ENCODE results near the gene NXNL1.

DNA sequence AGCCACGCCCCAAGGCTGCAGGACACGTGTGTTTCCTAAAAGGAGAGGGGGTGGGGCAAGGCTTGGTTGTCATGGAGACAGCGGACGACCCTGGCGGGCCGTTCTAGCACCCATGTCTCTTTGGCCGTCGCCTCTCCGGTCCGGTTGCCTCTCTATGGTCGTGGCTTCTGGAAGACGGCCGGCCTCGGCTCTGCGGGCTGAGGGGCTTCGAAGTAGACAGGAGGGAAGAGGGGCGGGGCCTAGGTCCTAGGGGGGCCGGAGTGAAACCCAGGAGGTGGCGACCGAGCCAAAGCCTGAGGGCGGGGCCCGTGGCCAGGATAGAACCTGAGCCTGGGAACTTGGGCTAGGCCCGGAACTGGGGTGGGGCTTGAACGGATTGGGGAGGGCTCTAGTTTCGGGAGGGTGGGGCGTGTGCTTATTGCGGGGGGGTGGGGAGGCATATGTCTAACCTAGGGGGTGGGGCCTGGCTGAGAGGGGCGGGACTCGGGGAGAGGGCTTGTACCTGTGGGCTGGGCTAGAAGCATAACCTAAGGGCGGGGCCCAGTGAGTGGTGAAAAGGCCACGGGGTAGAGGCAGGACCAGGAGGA, 8.8 kb upstream of the NXNL1 start:
- TF ChIP-seq, protein P1, sequence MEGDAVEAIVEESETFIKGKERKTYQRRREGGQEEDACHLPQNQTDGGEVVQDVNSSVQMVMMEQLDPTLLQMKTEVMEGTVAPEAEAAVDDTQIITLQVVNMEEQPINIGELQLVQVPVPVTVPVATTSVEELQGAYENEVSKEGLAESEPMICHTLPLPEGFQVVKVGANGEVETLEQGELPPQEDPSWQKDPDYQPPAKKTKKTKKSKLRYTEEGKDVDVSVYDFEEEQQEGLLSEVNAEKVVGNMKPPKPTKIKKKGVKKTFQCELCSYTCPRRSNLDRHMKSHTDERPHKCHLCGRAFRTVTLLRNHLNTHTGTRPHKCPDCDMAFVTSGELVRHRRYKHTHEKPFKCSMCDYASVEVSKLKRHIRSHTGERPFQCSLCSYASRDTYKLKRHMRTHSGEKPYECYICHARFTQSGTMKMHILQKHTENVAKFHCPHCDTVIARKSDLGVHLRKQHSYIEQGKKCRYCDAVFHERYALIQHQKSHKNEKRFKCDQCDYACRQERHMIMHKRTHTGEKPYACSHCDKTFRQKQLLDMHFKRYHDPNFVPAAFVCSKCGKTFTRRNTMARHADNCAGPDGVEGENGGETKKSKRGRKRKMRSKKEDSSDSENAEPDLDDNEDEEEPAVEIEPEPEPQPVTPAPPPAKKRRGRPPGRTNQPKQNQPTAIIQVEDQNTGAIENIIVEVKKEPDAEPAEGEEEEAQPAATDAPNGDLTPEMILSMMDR (IDR thresholded peaks at IDR 0.05), result no peak
- TF ChIP-seq POLR2A (IDR thresholded peaks at IDR 0.05), result no peak

Measured in heart left ventricle (tissue), 13 donors.